ENCODE data around the gene TCHHL1. TPM values are rescaled to one million over a fixed set of nuclear protein-coding genes. Genes with fewer than 3 reads are reported as not detected.

Gene TCHHL1
- total and polyA plus RNA-seq, 9 of the 15 experiments (the other 6 are each of a cell fraction or from before 2014, with no cell fraction given) = not detected

DNA sequence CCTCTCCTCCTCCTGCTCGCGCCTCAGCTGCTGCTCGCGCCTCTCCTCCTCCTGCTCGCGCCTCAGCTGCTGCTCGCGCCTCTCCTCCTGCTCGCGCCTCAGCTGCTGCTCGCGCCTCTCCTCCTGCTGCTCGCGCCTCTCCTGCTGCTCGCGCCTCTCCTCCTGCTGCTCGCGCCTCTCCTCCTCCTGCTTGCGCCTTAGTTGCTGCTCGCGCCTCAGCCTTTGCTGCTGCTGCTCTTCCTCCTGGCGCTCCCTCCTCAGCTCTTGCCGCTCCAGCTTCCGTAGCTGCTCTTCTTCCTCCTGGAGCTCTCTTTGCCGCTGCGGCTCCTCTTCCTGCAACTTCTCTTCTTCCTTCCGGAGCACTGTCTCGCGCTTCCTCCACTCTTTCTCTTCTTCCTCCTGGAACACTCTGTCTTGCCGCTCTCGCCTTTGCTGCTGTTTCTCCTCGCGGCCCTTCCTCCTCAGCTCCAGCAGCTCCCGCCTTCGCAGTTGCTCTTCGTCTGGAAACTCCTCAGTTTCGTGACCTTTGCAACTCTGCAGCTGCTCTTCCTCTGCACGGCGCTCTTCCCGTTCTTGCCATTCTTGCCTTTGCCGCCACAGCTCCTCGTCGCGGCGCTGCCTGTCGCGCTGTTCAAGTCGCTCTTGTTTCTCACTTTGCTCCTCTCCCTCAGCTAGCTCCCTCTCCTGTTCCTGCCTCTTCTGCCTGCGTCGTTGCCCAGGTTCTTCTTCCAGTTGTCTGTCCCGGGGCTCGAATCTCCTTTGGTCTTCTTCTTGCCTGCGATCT lies 23.4 kb upstream of the TCHHL1 start:
- no TSS peak for BruUV-seq (replicated peaks)
- H3K4me2 ChIP-seq (ENCODE audit: insufficient read depth, low read length) = no peak overlapping the region
- H3K9me3 ChIP-seq (replicated peaks; ENCODE audit: control insufficient read depth, insufficient read depth, low read depth, low read length) = no peaks in the 10 kb centered on the region
- FAIRE-seq = no peak
- H3K4me3 ChIP-seq = no peak overlapping the region
- in situ Hi-C loops (cut with MboI) (no loop called here), intact Hi-C loops (cut with micrococcal nuclease) (no loop called here)
- no peak for DNase-seq (ENCODE audit: extremely low read depth in 1 of 4, low spot score in 3 of 4)
- H3K27me3 ChIP-seq (ENCODE audit: control insufficient read depth in 2 of 2, insufficient read depth in 2 of 2, low read length in 2 of 2) = peaks cover 11 to 55% of the 10 kb centered on the region in 2 experiments; a peak in 3 of 5 replicates
- no peak for ATAC-seq
- no peaks in the 10 kb centered on the region for H3K79me2 ChIP-seq (ENCODE audit: control insufficient read depth, insufficient read depth, low read length)
- CTCF ChIA-PET (ENCODE audit: low intra/inter-chr PET ratio) = no interaction called here
- H3K9me1 ChIP-seq (ENCODE audit: control insufficient read depth, insufficient read depth, low read length) = no peaks in the 10 kb centered on the region
- no peaks in the 10 kb centered on the region for H3K36me3 ChIP-seq (ENCODE audit: control insufficient read depth, insufficient read depth, low read length)
- peak overlapping the region in 1 of 2 experiments; percentile 26; a peak in 1 of 4 replicates for H3K9ac ChIP-seq (ENCODE audit: insufficient read depth in 1 of 2, low read depth in 2 of 2, low read length in 2 of 2)
- H4K20me1 ChIP-seq (replicated peaks; ENCODE audit: control insufficient read depth, insufficient read depth, low read length) = no peaks in the 10 kb centered on the region
- H3K27ac ChIP-seq (ENCODE audit: extremely low read depth, low read depth, low read length) = no peak overlapping the region
- POLR2A ChIA-PET = no interaction called here
- H2AFZ ChIP-seq (ENCODE audit: low read depth, low read length) = no peak overlapping the region
- H3K4me1 ChIP-seq (replicated peaks in 1 of 2; ENCODE audit: control insufficient read depth in 2 of 2, insufficient read depth in 2 of 2, low read length in 2 of 2) = peaks cover 0 to 14% of the 10 kb centered on the region in 2 experiments; a peak in 1 of 5 replicates
- 24% methylated on average over 18 of the region's 53 CpGs for WGBS (ENCODE audit: insufficient coverage, low coverage, missing lambda C conversion rate)
- TF ChIP-seq CBX8 (IDR thresholded peaks at IDR 0.05; ENCODE audit: borderline replicate concordance, extremely low read depth, low read depth, low read length, poor library complexity, severe bottlenecking) (no peak), FOSL1 (tag; conservative IDR thresholded peaks at IDR 0.05) (no peak), RFX1 (IDR thresholded peaks at IDR 0.05) (no peak), MEF2D (tag; conservative IDR thresholded peaks at IDR 0.05; ENCODE audit: low read depth) (no peak), TRIM28 (IDR thresholded peaks at IDR 0.05) (no peak), CREB1 (IDR thresholded peaks at IDR 0.05) (no peak), CREB1 (CRISPR knock-in tag; IDR thresholded peaks at IDR 0.05) (no peak), DDX20 (tag; IDR thresholded peaks at IDR 0.05; ENCODE audit: low read depth) (no peak), ZNF316 (IDR thresholded peaks at IDR 0.05) (no peak), EHMT2 (IDR thresholded peaks at IDR 0.05) (no peak)
- TF ChIP-seq, protein P1, sequence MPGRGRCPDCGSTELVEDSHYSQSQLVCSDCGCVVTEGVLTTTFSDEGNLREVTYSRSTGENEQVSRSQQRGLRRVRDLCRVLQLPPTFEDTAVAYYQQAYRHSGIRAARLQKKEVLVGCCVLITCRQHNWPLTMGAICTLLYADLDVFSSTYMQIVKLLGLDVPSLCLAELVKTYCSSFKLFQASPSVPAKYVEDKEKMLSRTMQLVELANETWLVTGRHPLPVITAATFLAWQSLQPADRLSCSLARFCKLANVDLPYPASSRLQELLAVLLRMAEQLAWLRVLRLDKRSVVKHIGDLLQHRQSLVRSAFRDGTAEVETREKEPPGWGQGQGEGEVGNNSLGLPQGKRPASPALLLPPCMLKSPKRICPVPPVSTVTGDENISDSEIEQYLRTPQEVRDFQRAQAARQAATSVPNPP (IDR thresholded peaks at IDR 0.05; ENCODE audit: borderline replicate concordance, insufficient read depth, insufficient read length) = no peak
- TF ChIP-seq, protein P2, sequence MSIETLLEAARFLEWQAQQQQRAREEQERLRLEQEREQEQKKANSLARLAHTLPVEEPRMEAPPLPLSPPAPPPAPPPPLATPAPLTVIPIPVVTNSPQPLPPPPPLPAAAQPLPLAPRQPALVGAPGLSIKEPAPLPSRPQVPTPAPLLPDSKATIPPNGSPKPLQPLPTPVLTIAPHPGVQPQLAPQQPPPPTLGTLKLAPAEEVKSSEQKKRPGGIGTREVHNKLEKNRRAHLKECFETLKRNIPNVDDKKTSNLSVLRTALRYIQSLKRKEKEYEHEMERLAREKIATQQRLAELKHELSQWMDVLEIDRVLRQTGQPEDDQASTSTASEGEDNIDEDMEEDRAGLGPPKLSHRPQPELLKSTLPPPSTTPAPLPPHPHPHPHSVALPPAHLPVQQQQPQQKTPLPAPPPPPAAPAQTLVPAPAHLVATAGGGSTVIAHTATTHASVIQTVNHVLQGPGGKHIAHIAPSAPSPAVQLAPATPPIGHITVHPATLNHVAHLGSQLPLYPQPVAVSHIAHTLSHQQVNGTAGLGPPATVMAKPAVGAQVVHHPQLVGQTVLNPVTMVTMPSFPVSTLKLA (conservative IDR thresholded peaks at IDR 0.05) = no peak
- TF ChIP-seq, protein P3, sequence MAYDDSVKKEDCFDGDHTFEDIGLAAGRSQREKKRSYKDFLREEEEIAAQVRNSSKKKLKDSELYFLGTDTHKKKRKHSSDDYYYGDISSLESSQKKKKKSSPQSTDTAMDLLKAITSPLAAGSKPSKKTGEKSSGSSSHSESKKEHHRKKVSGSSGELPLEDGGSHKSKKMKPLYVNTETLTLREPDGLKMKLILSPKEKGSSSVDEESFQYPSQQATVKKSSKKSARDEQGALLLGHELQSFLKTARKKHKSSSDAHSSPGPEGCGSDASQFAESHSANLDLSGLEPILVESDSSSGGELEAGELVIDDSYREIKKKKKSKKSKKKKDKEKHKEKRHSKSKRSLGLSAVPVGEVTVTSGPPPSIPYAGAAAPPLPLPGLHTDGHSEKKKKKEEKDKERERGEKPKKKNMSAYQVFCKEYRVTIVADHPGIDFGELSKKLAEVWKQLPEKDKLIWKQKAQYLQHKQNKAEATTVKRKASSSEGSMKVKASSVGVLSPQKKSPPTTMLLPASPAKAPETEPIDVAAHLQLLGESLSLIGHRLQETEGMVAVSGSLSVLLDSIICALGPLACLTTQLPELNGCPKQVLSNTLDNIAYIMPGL (CRISPR knock-in tag; IDR thresholded peaks at IDR 0.05) = no peak
